ENCODE data around the gene RNPC3.
"Not testable (repeated sequence)": the region's sequence is repeated elsewhere in the genome, so short reads cannot be mapped to it uniquely, and the experiment has no call there.

The RNPC3 gene

DNA sequence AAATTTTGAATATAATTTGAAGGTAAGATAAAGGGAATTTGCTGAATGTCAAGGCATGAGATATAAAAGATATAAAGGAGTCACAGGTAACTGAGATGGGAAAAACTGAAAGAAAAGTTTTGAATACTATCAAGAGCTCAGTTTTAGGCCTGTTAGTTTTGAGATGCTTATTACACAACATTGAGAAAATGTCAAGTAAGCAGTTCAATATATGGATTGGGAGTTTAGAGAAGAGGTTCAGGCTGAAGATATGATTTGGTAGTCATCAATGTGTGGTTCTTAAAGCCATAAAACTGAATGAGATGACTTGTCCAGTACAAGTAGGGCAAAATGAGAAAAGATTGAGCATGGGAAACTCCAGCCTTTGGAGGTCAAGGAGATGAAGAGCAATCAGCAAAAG lies 4.7 kb upstream of the RNPC3 start:
- no peaks in the 10 kb centered on the region for H3K4me1 ChIP-seq (ENCODE audit: insufficient read depth, low read length)
- H3K9me3 ChIP-seq (ENCODE audit: low read length) = no peaks in the 10 kb centered on the region
- H3K4me3 ChIP-seq (ENCODE audit: low read length) = no peak overlapping the region
- H3K27me3 ChIP-seq (ENCODE audit: insufficient read depth, low read length) = no peaks in the 10 kb centered on the region
- no peak overlapping the region for H2AFZ ChIP-seq (ENCODE audit: low read depth, low read length)
- H3K36me3 ChIP-seq (ENCODE audit: insufficient read depth, low read length) = no peaks in the 10 kb centered on the region

DNA sequence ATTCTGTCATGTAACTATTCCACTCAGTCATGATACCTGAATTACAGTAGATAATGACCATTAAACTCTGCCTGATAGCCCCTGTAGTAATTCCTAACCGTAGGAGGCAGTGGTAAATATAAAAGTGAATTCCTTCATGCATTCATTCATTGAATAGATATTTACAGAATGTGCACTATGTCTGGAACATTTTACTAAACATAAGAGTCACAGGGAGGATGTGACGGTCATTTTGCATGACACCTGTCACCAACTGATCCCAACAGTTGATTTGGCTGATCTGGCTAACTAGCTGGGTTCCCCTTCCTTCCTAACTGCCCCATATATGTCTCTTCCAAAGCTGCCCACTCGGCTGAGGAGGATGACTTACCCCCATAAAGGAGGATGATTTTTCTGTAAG lies 2.2 kb upstream of the RNPC3 start:
- no peaks in the 10 kb centered on the region for H3K9me3 ChIP-seq (ENCODE audit: low read length)
- H3K36me3 ChIP-seq (ENCODE audit: insufficient read depth, low read length) = peaks cover 4% of the 10 kb centered on the region
- no peak overlapping the region for H3K4me3 ChIP-seq (ENCODE audit: low read length)
- H2AFZ ChIP-seq (ENCODE audit: low read depth, low read length) = no peak overlapping the region
- H3K4me1 ChIP-seq (ENCODE audit: insufficient read depth, low read length) = peaks cover 16% of the 10 kb centered on the region
- no peaks in the 10 kb centered on the region for H3K27me3 ChIP-seq (ENCODE audit: insufficient read depth, low read length)

GRCh38 chr1:103525114-103525606 lies 339 bp upstream of the RNPC3 start:
- Histone ChIP-seq H3K27me3 (ENCODE audit: insufficient read depth, low read length) (no peaks in the 10 kb centered on the region), H2AFZ (ENCODE audit: low read depth, low read length) (peak overlapping the region; percentile 65), H3K4me3 (ENCODE audit: low read length) (peak overlapping the region; percentile 74), H3K36me3 (ENCODE audit: insufficient read depth, low read length) (peaks cover 17% of the 10 kb centered on the region), H3K9me3 (ENCODE audit: low read length) (no peaks in the 10 kb centered on the region), H3K4me1 (ENCODE audit: insufficient read depth, low read length) (peaks cover 16% of the 10 kb centered on the region)

DNA sequence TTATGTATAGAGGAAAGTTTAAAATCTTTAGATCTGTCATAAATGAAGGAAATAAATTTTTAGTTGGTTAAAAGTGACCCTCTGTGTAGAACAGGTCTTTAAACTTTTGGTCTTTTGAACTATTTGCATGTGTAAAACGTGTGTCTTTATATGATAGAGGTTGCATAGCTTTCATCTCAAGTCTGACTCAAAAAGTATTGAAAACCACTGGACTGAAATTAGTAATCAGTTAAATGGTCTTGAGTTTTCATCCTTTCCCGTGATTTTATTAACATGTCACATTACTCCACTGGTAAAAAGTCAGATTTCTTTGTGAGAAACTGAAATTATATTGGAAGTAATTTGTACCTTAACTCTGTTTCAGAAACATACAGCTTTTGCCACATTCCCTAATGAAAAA lies 1.8 kb downstream of the RNPC3 start:
- Histone ChIP-seq H2AFZ (ENCODE audit: low read depth, low read length) (no peak overlapping the region), H3K4me3 (ENCODE audit: low read length) (peak overlapping the region; percentile 72), H3K4me1 (ENCODE audit: insufficient read depth, low read length) (peaks cover 16% of the 10 kb centered on the region), H3K9me3 (ENCODE audit: low read length) (peaks cover 3% of the 10 kb centered on the region), H3K27me3 (ENCODE audit: insufficient read depth, low read length) (no peaks in the 10 kb centered on the region), H3K36me3 (ENCODE audit: insufficient read depth, low read length) (peaks cover 24% of the 10 kb centered on the region)

GRCh38 chr1:103529746-103530145 lies 4.2 kb downstream of the RNPC3 start:
- Histone ChIP-seq H3K4me1 (ENCODE audit: insufficient read depth, low read length) (peaks cover 16% of the 10 kb centered on the region), H3K4me3 (ENCODE audit: low read length) (no peak overlapping the region), H3K36me3 (ENCODE audit: insufficient read depth, low read length) (peaks cover 33% of the 10 kb centered on the region), H2AFZ (ENCODE audit: low read depth, low read length) (no peak overlapping the region), H3K27me3 (ENCODE audit: insufficient read depth, low read length) (no peaks in the 10 kb centered on the region), H3K9me3 (ENCODE audit: low read length) (peaks cover 3% of the 10 kb centered on the region)

GRCh38 chr1:103538226-103538625 lies 12.7 kb downstream of the RNPC3 start:
- Histone ChIP-seq H3K4me1 (ENCODE audit: insufficient read depth, low read length) (no peaks in the 10 kb centered on the region), H3K9me3 (ENCODE audit: low read length) (no peaks in the 10 kb centered on the region), H3K4me3 (ENCODE audit: low read length) (no peak overlapping the region), H2AFZ (ENCODE audit: low read depth, low read length) (no peak overlapping the region), H3K36me3 (ENCODE audit: insufficient read depth, low read length) (peaks cover 74% of the 10 kb centered on the region), H3K27me3 (ENCODE audit: insufficient read depth, low read length) (no peaks in the 10 kb centered on the region)

GRCh38 chr1:103541431-103541830 lies 15.9 kb downstream of the RNPC3 start:
- Histone ChIP-seq H2AFZ (ENCODE audit: low read depth, low read length) (no peak overlapping the region), H3K4me1 (ENCODE audit: insufficient read depth, low read length) (no peaks in the 10 kb centered on the region), H3K9me3 (ENCODE audit: low read length) (no peaks in the 10 kb centered on the region), H3K36me3 (ENCODE audit: insufficient read depth, low read length) (peaks cover 70% of the 10 kb centered on the region), H3K4me3 (ENCODE audit: low read length) (no peak overlapping the region), H3K27me3 (ENCODE audit: insufficient read depth, low read length) (no peaks in the 10 kb centered on the region)

DNA sequence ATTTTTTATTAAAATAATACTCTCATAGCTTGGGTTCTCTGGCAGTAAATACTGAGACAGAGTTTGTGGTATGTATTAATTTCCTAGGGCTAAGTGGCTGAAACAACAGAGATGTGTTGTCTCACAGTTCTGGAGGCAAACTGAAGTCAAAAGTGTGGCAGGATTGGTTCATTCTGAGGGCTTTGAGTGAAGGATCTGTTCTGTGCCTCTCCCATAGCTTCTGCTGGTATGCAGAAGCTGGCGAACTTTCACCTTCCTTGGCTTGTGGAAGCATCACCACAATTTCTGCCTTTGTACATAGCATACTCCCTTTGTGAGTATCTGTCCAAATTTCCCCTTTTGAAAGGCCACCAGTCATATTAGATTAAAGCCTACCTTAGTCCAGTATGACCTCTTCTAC lies 21.0 kb downstream of the RNPC3 start:
- Histone ChIP-seq H3K27me3 (ENCODE audit: insufficient read depth, low read length) (no peaks in the 10 kb centered on the region), H2AFZ (ENCODE audit: low read depth, low read length) (no peak overlapping the region), H3K4me3 (ENCODE audit: low read length) (no peak overlapping the region), H3K9me3 (ENCODE audit: low read length) (no peaks in the 10 kb centered on the region), H3K36me3 (ENCODE audit: insufficient read depth, low read length) (peaks cover 63% of the 10 kb centered on the region), H3K4me1 (ENCODE audit: insufficient read depth, low read length) (no peaks in the 10 kb centered on the region)

DNA sequence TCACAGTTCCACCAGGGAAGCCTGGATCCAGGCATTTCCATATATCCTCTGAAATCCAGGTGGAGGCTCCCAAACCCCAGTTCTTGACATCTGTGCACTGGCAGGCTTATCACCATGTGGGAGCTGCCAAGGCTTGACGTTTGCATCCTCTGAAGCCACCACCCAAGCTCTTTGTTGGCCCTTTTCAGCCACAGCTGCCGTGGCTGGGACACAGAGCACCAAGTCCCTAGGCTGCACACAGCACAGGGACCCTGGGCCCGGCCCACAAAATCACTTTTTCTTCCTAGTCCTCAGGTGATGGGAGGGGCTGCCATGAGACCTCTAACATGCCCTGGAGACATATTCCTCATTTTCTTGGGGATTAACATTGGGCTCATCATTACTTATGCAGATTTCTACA lies 22.3 kb downstream of the RNPC3 start:
- Histone ChIP-seq H3K4me3 (ENCODE audit: low read length) (no peak overlapping the region), H3K4me1 (ENCODE audit: insufficient read depth, low read length) (no peaks in the 10 kb centered on the region), H3K9me3 (ENCODE audit: low read length) (no peaks in the 10 kb centered on the region), H3K27me3 (ENCODE audit: insufficient read depth, low read length) (no peaks in the 10 kb centered on the region), H2AFZ (ENCODE audit: low read depth, low read length) (no peak overlapping the region), H3K36me3 (ENCODE audit: insufficient read depth, low read length) (peaks cover 65% of the 10 kb centered on the region)

GRCh38 chr1:103560427-103560826 lies 34.9 kb downstream of the RNPC3 start:
- Histone ChIP-seq H3K4me1 (ENCODE audit: insufficient read depth, low read length) (no peaks in the 10 kb centered on the region), H3K36me3 (ENCODE audit: insufficient read depth, low read length) (peaks cover 4% of the 10 kb centered on the region), H3K27me3 (ENCODE audit: insufficient read depth, low read length) (no peaks in the 10 kb centered on the region), H3K9me3 (ENCODE audit: low read length) (no peaks in the 10 kb centered on the region), H2AFZ (ENCODE audit: low read depth, low read length) (no peak overlapping the region), H3K4me3 (ENCODE audit: low read length) (no peak overlapping the region)

- H3K27me3 ChIP-seq (ENCODE audit: insufficient read depth, low read length); H3K9me3 ChIP-seq (ENCODE audit: low read length); H2AFZ ChIP-seq (ENCODE audit: low read depth, low read length); H3K4me3 ChIP-seq (ENCODE audit: low read length); H3K4me1 ChIP-seq (ENCODE audit: insufficient read depth, low read length); H3K36me3 ChIP-seq (ENCODE audit: insufficient read depth, low read length): not testable (repeated sequence)
Measured at GRCh38 chr1:103561124-103561523, 35.6 kb downstream of the RNPC3 start.

GRCh38 chr1:103561643-103562395 lies 36.3 kb downstream of the RNPC3 start:
- Histone ChIP-seq H2AFZ (ENCODE audit: low read depth, low read length) (no peak overlapping the region), H3K27me3 (ENCODE audit: insufficient read depth, low read length) (no peaks in the 10 kb centered on the region), H3K36me3 (ENCODE audit: insufficient read depth, low read length) (no peaks in the 10 kb centered on the region), H3K9me3 (ENCODE audit: low read length) (no peaks in the 10 kb centered on the region), H3K4me1 (ENCODE audit: insufficient read depth, low read length) (no peaks in the 10 kb centered on the region), H3K4me3 (ENCODE audit: low read length) (no peak overlapping the region)

DNA sequence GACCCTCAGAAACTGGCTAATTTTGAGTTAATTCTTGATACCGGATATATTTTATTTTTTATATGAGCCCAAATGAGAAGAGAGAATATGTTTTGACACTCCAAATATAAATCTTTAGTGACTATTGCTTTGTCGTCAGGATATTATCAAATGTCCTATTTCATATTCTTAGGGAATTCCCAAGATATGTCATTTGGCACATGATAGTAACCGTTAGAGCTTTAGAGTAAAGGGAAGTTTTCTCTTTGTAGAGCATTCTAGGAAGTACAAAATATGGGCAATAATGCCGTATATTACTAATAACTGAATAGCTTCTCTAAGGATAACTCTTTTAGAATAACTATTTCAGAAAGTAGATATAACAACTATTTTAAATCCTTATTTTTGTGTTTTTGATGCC lies 37.6 kb downstream of the RNPC3 start:
- no peaks in the 10 kb centered on the region for H3K4me1 ChIP-seq (ENCODE audit: insufficient read depth, low read length)
- no peaks in the 10 kb centered on the region for H3K36me3 ChIP-seq (ENCODE audit: insufficient read depth, low read length)
- no peak overlapping the region for H3K4me3 ChIP-seq (ENCODE audit: low read length)
- no peaks in the 10 kb centered on the region for H3K9me3 ChIP-seq (ENCODE audit: low read length)
- no peaks in the 10 kb centered on the region for H3K27me3 ChIP-seq (ENCODE audit: insufficient read depth, low read length)
- no peak overlapping the region for H2AFZ ChIP-seq (ENCODE audit: low read depth, low read length)

- Histone ChIP-seq H3K4me1 (ENCODE audit: insufficient read depth, low read length) (no peaks in the 10 kb centered on the region), H2AFZ (ENCODE audit: low read depth, low read length) (no peak overlapping the region), H3K9me3 (ENCODE audit: low read length) (peaks cover 7% of the 10 kb centered on the region), H3K36me3 (ENCODE audit: insufficient read depth, low read length) (no peaks in the 10 kb centered on the region), H3K27me3 (ENCODE audit: insufficient read depth, low read length) (no peaks in the 10 kb centered on the region), H3K4me3 (ENCODE audit: low read length) (no peak overlapping the region)
Measured at GRCh38 chr1:103569493-103569892, 44.0 kb downstream of the RNPC3 start.
